Measurements from ENCODE around the gene RXRA. TPM values are rescaled to one million over a fixed set of nuclear protein-coding genes. Genes with fewer than 3 reads are reported as not detected.

Gene RXRA
- total RNA-seq, 4 donors from 2014 or later: 27.3 to 70.5 (median 58.6) TPM

DNA sequence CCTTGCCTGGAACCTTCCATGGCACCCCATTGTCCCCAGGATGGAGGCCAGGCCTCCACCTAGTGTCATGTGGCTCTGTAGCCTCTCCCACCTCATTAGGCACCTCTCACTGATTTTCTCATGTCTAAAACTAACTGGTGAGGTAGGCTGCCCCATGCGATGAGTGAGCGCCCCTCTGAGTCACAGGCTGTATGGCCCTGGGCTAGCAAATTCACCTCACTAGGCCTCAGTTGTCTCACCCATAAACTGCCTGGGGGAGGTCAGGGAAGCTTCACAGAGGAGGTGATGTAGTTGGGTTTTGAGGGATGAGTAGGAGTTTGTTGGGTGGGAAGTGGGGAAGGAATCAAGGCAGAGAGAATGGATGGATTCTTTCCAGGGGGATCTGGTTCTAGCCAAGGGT is 8.8 kb downstream of the RXRA start:
- intact Hi-C loops (cut with DNase I; ENCODE audit: low total_unique reads) (loop anchor here (10.0 kb wide), 1 partner anchor 310 kb away; the partner anchor contains the start of gene COL5A1), in situ Hi-C loops (cut with MboI; ENCODE audit: low pct_ligation_motif_present in 1 of 4, low pct_unique_long_range_greater_than_20kb in 1 of 4, low sequenced_read_pairs in 3 of 4) (no loop called here)
- Histone ChIP-seq H3K9me3 (no peaks in the 10 kb centered on the region), H3K27me3 (no peaks in the 10 kb centered on the region), H3K4me3 (no peak overlapping the region), H3K4me1 (peaks cover 90 to 100% (median 94%) of the 10 kb centered on the region in 4 donors), H3K36me3 (no peaks in the 10 kb centered on the region), H3K27ac (peak overlapping the region; percentile 78 to 85 (median 82))
- TF ChIP-seq POLR2AphosphoS5 (IDR thresholded peaks at IDR 0.05): no peak
- TF ChIP-seq EP300 (IDR thresholded peaks at IDR 0.05; ENCODE audit: low read depth): no peak
- TF ChIP-seq, protein P1, sequence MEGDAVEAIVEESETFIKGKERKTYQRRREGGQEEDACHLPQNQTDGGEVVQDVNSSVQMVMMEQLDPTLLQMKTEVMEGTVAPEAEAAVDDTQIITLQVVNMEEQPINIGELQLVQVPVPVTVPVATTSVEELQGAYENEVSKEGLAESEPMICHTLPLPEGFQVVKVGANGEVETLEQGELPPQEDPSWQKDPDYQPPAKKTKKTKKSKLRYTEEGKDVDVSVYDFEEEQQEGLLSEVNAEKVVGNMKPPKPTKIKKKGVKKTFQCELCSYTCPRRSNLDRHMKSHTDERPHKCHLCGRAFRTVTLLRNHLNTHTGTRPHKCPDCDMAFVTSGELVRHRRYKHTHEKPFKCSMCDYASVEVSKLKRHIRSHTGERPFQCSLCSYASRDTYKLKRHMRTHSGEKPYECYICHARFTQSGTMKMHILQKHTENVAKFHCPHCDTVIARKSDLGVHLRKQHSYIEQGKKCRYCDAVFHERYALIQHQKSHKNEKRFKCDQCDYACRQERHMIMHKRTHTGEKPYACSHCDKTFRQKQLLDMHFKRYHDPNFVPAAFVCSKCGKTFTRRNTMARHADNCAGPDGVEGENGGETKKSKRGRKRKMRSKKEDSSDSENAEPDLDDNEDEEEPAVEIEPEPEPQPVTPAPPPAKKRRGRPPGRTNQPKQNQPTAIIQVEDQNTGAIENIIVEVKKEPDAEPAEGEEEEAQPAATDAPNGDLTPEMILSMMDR (IDR thresholded peaks at IDR 0.05): no peak
- no peak for TF ChIP-seq POLR2A (IDR thresholded peaks at IDR 0.05)
- WGBS, 2 donors (ENCODE audit: low coverage in 1 of 2): 90% methylated on average over 2 of the region's 2 CpGs; no CpG with 5 or more reads in 1 of the 2 donors
- no peak for DNase-seq

DNA sequence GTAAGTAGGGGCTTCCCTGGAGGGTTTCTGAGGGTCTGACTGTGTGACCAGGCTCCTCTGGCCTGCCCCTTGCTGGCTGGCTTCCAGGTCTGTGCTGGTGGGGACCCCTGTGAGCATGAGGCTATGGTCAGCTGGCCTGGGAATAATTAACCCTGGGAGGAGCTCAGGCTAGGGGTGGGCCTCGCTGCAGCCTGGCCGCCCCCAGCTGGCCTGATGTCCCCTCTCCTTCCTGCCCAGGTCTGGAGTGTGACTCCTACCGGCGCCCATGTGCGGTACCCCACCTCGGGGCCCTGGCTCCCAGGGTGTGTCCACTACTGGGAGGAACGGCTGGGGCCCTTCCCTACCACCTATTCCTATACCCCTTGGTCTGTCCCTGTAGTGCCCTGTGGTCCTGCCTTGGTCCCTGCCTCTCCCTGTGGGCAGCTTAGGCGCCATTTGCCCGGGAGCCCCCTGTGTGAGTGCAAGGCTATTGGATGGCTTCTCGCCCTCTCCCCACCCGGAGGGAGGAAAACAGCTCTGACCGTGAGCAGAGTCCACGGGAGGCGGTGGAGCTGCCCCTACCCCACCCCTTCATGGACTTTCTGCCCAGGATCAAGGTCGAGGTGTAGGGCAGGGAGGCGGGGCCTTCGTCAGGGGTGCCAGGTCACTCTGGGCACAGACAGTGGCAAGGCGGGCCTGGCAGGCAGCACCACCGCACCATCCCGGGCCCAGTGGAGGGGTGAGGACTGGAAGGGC is 9.4 kb downstream of the RXRA start:
- H3K36me3 ChIP-seq: no peaks in the 10 kb centered on the region
- no peak overlapping the region for H3K4me3 ChIP-seq
- H3K9me3 ChIP-seq: no peaks in the 10 kb centered on the region
- no peaks in the 10 kb centered on the region for H3K27me3 ChIP-seq
- in situ Hi-C loops (cut with MboI; ENCODE audit: low pct_ligation_motif_present in 1 of 4, low pct_unique_long_range_greater_than_20kb in 1 of 4, low sequenced_read_pairs in 3 of 4) (no loop called here), intact Hi-C loops (cut with DNase I; ENCODE audit: low total_unique reads) (loop anchor here (10.0 kb wide), 1 partner anchor 309 kb away; the partner anchor contains the start of gene COL5A1)
- TF ChIP-seq EP300 (IDR thresholded peaks at IDR 0.05; ENCODE audit: low read depth) (no peak), POLR2A (IDR thresholded peaks at IDR 0.05) (peak; percentile 59), POLR2AphosphoS5 (IDR thresholded peaks at IDR 0.05) (peak in 2 of 3 donors; percentile 54 to 81)
- TF ChIP-seq, protein P1 (IDR thresholded peaks at IDR 0.05): no peak
- H3K27ac ChIP-seq: peak overlapping the region; percentile 78 to 85 (median 82)
- peaks cover 90 to 100% (median 94%) of the 10 kb centered on the region in 4 donors for H3K4me1 ChIP-seq
- peak; percentile 83 for DNase-seq
- 57% methylated on average over 20 of the region's 20 CpGs; no CpG with 5 or more reads in 1 of the 2 donors for WGBS, 2 donors (ENCODE audit: low coverage in 1 of 2)

DNA sequence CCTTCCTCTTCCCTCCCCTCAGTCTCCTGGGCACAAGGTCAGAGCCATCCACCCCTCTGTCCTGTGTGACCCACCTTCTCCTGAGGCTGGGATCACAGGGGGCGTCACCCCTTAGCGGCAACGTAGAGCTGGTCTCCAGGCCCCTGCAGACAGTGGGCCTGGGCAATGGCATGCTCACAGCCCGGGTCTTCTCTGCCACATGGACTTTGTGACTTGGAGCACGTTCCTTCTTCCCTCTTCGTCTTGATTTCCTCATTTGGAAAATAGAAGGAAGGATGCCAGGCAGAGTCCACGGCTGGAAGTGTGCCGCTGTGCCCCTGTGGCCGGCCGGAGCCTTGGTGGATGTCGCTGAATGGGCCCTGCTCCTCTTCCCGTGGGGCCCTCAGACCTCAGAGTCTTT is 10.0 kb downstream of the RXRA start:
- intact Hi-C loops (cut with DNase I; ENCODE audit: low total_unique reads) (loop anchor here (10.0 kb wide), 1 partner anchor 309 kb away; the partner anchor contains the start of gene COL5A1), in situ Hi-C loops (cut with MboI; ENCODE audit: low pct_ligation_motif_present in 1 of 4, low pct_unique_long_range_greater_than_20kb in 1 of 4, low sequenced_read_pairs in 3 of 4) (no loop called here)
- peak; percentile 48 for DNase-seq
- Histone ChIP-seq H3K4me3 (no peak overlapping the region), H3K27ac (peak overlapping the region; percentile 78 to 85 (median 82)), H3K36me3 (no peaks in the 10 kb centered on the region), H3K4me1 (peaks cover 92 to 100% (median 94%) of the 10 kb centered on the region in 4 donors), H3K9me3 (no peaks in the 10 kb centered on the region), H3K27me3 (no peaks in the 10 kb centered on the region)
- WGBS, 2 donors (ENCODE audit: low coverage in 1 of 2): 41% methylated on average over 12 of the region's 12 CpGs; no CpG with 5 or more reads in 1 of the 2 donors
- TF ChIP-seq EP300 (IDR thresholded peaks at IDR 0.05; ENCODE audit: low read depth): no peak
- TF ChIP-seq, protein P1 (IDR thresholded peaks at IDR 0.05): no peak
- TF ChIP-seq POLR2A (IDR thresholded peaks at IDR 0.05): no peak
- TF ChIP-seq POLR2AphosphoS5 (IDR thresholded peaks at IDR 0.05): no peak

DNA sequence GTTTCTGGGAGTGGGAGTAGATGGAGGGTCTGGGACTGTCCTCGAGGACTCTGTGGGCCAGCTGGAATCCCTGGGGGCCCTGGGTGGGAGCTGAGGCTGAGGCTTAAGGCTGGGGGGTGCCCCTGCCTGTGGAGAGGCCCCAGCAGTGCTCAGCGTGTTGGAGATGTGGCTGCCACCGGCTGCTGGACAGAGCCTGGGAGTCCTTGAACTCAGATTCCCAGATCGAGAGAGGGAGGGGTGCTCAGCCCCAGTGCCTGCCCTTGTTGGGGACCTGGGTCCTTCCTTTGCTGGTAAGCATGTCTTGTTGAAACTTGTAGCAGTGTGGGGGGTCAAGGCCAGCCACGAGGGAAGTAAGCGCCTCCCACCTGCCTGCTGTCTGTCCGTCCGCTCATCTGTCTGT is 10.7 kb downstream of the RXRA start:
- Histone ChIP-seq H3K4me1 (peaks cover 90 to 100% (median 96%) of the 10 kb centered on the region in 4 donors), H3K27me3 (no peaks in the 10 kb centered on the region), H3K9me3 (no peaks in the 10 kb centered on the region), H3K4me3 (no peak overlapping the region), H3K36me3 (no peaks in the 10 kb centered on the region), H3K27ac (peak overlapping the region; percentile 78 to 85 (median 82))
- intact Hi-C loops (cut with DNase I; ENCODE audit: low total_unique reads) (loop anchor here (10.0 kb wide), 1 partner anchor 308 kb away; the partner anchor contains the start of gene COL5A1), in situ Hi-C loops (cut with MboI; ENCODE audit: low pct_ligation_motif_present in 1 of 4, low pct_unique_long_range_greater_than_20kb in 1 of 4, low sequenced_read_pairs in 3 of 4) (no loop called here)
- WGBS, 2 donors (ENCODE audit: low coverage in 1 of 2): 61% methylated on average over 8 of the region's 8 CpGs; no CpG with 5 or more reads in 1 of the 2 donors
- no peak for DNase-seq
- TF ChIP-seq EP300 (IDR thresholded peaks at IDR 0.05; ENCODE audit: low read depth) (no peak), POLR2A (IDR thresholded peaks at IDR 0.05) (no peak), POLR2AphosphoS5 (IDR thresholded peaks at IDR 0.05) (no peak)
- TF ChIP-seq, protein P1 (IDR thresholded peaks at IDR 0.05): no peak

Data from transverse colon (tissue), 4 donors.